GM12892 (cell line): ENCODE measurements around the gene ATP11C.
"Not testable (repeated sequence)": the region's sequence is repeated elsewhere in the genome, so short reads cannot be mapped to it uniquely, and the experiment has no call there.

Experiments used
- DNase-seq: peaks from one replicate; pipeline ENCODE4 v3.0.0; 2011; ENCODE audit not compliant: insufficient read length
- FAIRE-seq: peaks from 2 replicates; lab custom pipeline; 2011; peaks lifted over from hg19 to GRCh38; lab: Jason Lieb, UNC
- POLR2A ChIP-seq: IDR thresholded peaks from 2 replicates; pipeline ENCODE4 v1.6.1; 2011; ENCODE audit warnings: low read depth, low read length, control low read depth
- POLR2AphosphoS5 ChIP-seq: IDR thresholded peaks from 2 replicates; pipeline ENCODE4 v1.6.1; 2011; ENCODE audit warnings: low read depth, low read length, control low read depth
- TAF1 ChIP-seq: IDR thresholded peaks from 2 replicates; pipeline ENCODE4 v1.6.1; 2011; ENCODE audit warnings: low read depth, mild to moderate bottlenecking, control low read depth, low read length, borderline replicate concordance

The ATP11C gene

GRCh38 chrX:139844163-139844562 lies 88.7 kb downstream of the ATP11C start:
- no peak for TF ChIP-seq POLR2A
- no peak for TF ChIP-seq POLR2AphosphoS5
- FAIRE-seq (peak; percentile 85), DNase-seq (no peak)

DNA sequence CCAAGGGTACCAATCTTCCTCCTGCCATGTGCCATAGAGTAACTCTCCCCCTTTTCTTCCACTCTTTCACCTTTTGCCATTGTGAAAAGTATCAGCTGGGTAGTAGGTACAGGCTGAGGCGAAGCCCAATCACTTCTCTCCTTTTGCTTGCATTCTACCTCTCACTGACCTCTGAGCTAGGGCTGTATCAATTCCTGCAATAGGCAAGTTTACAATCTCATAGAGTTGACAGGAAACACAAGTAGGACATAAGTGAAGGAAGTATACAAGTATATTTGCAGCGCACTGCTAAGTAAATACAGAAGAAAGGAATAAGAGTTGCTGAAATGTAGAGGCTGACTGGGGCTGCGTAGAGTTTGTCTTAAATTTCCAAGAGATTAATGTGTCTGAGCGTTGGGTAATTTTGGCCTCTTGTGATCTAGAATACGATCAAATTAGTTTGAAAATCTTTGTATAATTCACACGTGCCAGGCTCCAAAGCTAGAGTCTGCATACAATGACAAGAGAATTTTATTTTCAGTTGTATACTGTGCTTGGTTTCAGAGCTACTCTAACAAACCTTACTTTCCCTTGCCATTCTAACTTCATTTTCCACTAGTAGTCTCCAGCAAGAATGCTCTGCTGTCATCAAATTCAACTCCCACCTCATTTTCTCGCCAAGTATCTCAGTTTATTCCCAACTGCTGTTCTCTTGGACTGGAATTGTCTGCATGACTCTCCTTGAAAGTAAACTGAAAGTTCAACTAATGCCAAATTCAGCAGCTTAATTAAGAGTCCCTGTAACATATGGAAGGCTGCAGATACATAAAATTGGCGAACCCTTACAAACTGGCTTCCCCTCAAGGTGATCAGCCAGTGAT lies 90.3 kb downstream of the ATP11C start:
- FAIRE-seq: no peak
- no peak for DNase-seq
- TF ChIP-seq POLR2AphosphoS5 (no peak), POLR2A (no peak), TAF1 (no peak)

GRCh38 chrX:139836335-139836734 lies 96.5 kb downstream of the ATP11C start:
- not testable (repeated sequence) for FAIRE-seq, DNase-seq

GRCh38 chrX:139834879-139835278 lies 98.0 kb downstream of the ATP11C start:
- DNase-seq (no peak), FAIRE-seq (peak; percentile 33)
- TF ChIP-seq POLR2AphosphoS5 (no peak), TAF1 (no peak), POLR2A (no peak)

DNA sequence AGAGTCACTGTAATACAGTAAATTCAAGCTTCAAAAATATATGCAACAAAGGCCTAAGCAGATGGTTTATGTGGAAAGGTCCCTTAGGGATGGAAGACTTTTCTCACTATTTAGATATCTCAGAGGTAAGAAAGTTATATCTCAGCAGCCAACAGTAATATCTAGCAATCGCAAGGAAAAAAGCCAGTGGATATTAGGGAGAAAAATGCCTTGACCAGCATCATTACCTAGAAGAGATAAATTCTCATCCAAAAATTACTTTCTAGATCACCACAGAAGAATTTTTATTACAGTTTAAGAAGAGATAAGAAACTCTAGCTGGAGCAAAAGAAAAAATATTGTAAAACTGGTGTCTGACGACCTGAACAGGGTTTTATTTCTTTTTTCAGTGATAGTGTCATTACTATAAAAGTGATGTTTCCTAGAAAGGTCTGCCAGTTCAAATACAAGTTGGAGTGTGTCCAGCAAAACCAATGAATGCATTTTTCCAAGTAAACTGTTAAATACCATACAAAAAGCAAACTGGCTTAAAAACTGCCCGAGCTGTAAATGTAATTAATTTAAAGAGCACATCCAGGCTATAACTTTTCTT lies 100.0 kb downstream of the ATP11C start:
- FAIRE-seq: no peak
- no peak for DNase-seq
- TF ChIP-seq TAF1 (no peak), POLR2AphosphoS5 (no peak), POLR2A (no peak)

GRCh38 chrX:139831675-139832456 lies 101.0 kb downstream of the ATP11C start:
- peak; percentile 53 for FAIRE-seq
- DNase-seq: no peak
- TF ChIP-seq TAF1 (no peak), POLR2A (no peak), POLR2AphosphoS5 (no peak)

GRCh38 chrX:139831017-139831416 lies 101.8 kb downstream of the ATP11C start:
- TF ChIP-seq TAF1 (no peak), POLR2A (no peak), POLR2AphosphoS5 (no peak)
- FAIRE-seq (no peak), DNase-seq (no peak)

DNA sequence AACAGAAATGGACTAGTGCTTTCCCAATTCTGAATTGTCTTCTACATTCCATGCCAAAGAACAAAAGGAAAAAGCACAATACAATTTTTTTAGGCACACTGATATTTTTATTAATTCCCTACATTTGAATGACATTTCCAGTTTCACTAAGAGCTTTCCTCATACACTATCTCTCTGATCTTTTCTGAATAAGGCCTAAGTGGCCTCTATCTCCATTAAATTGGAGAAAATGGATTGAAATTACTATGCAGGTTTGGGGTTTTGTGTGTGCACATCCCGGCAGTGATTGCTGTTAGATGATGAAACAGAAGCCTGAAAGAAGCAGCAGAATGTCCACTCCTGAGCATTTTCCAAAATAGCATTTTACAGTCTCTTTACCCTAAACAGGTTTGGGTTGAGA lies 104.0 kb downstream of the ATP11C start:
- TF ChIP-seq TAF1 (no peak), POLR2A (no peak), POLR2AphosphoS5 (no peak)

GRCh38 chrX:139828033-139828432 lies 104.8 kb downstream of the ATP11C start:
- TF ChIP-seq POLR2A (no peak), POLR2AphosphoS5 (no peak), TAF1 (no peak)
- no peak for FAIRE-seq

More for the DNA sequence above, 104.0 kb downstream of the ATP11C start:
- DNase-seq (no peak), FAIRE-seq (no peak)

GRCh38 chrX:139826065-139827044 lies 106.5 kb downstream of the ATP11C start:
- FAIRE-seq (peak; percentile 87), DNase-seq (no peak)
- TF ChIP-seq TAF1: no peak
- TF ChIP-seq POLR2AphosphoS5: no peak
- no peak for TF ChIP-seq POLR2A

More at GRCh38 chrX:139828033-139828432, 104.8 kb downstream of the ATP11C start:
- no peak for DNase-seq
